Tibial nerve (tissue), 4 donors: Measurements from ENCODE around the gene TRPM8. TPM values are rescaled to one million over a fixed set of nuclear protein-coding genes. Genes with fewer than 3 reads are reported as not detected.

ENCODE experiments used
- DNase-seq, 2 donors: peaks; one replicate each; pipeline ENCODE4 v3.0.0-alpha.2; 2019; ENCODE audit warnings: low spot score in 2 of 2
- H3K27ac ChIP-seq, 4 donors: fragments of 200-600 bp; sonication (generic) in 3 of 4; one replicate each; pipeline ENCODE4 v1.5.1; 2017 to 2019; ENCODE audit warnings: mild to moderate bottlenecking in 1 of 4
- H3K27me3 ChIP-seq, 2 donors: fragments of 200-600 bp; sonication (generic) in 1 of 2; one replicate each; pipeline versions ENCODE4 v1.5.1 to v1.6.0; 2017 to 2019
- H3K36me3 ChIP-seq, 3 donors: fragments of 200-600 bp; sonication (generic); one replicate each; pipeline ENCODE4 v1.5.1; 2018 to 2019
- H3K4me1 ChIP-seq, 4 donors: fragments of 200-600 bp; sonication (generic) in 3 of 4; one replicate each; pipeline ENCODE4 v1.5.1; 2017 to 2019
- H3K4me3 ChIP-seq, 4 donors: fragments of 200-600 bp; sonication (generic) in 3 of 4; one replicate each; pipeline ENCODE4 v1.5.1; 2017 to 2019; ENCODE audit warnings: mild to moderate bottlenecking in 1 of 4, moderate library complexity in 1 of 4
- H3K9me3 ChIP-seq, 4 donors: fragments of 200-600 bp; sonication (generic) in 3 of 4; one replicate each; pipeline ENCODE4 v1.5.1; 2017 to 2019
- CTCF ChIP-seq, 5 experiments: fragments of 200-600 bp in 3 of 5; fragments of 450-650 bp in 2 of 5; sonication (generic) in 3 of 5; IDR thresholded peaks; one replicate each; pipeline ENCODE4 v1.5.1; 2016 to 2019; ENCODE audit warnings: antibody characterized with exemption in 5 of 5, mild to moderate bottlenecking in 3 of 5, moderate library complexity in 2 of 5
- EP300 ChIP-seq, 2 donors: sonication (generic); formaldehyde crosslinking; IDR thresholded peaks; one replicate each; pipeline ENCODE4 v1.6.1; 2017; ENCODE audit warnings: antibody characterized with exemption in 2 of 2, mild to moderate bottlenecking in 1 of 2
- POLR2A ChIP-seq, 2 donors: fragments of 450-650 bp; IDR thresholded peaks; one replicate each; pipeline ENCODE4 v1.6.1; 2017; ENCODE audit warnings: antibody characterized with exemption in 2 of 2, mild to moderate bottlenecking in 2 of 2, moderate library complexity in 2 of 2
- WGBS, 2 donors: methylation state at CpG; one replicate each; pipeline ENCODE4 v1.1.5; 2018; 5-methylcytosine and 5-hydroxymethylcytosine counted together
- total RNA-seq, 4 donors: library from RNA; depleted of rRNA; stranded (reverse); fragments of >200 nt; gene quantifications; one replicate each; pipeline ENCODE4 v1.1.0, GENCODE V29; 2016

Gene TRPM8
- total RNA-seq, 4 donors from 2014 or later = not detected

GRCh38 chr2:233915128-233915527, 2.0 kb upstream of the TRPM8 start:
- DNase-seq = no peak
- Histone ChIP-seq H3K9me3 (no peaks in the 10 kb centered on the region), H3K36me3 (no peaks in the 10 kb centered on the region), H3K27me3 (no peaks in the 10 kb centered on the region), H3K4me1 (no peaks in the 10 kb centered on the region), H3K27ac (no peak overlapping the region), H3K4me3 (no peak overlapping the region)
- 25 to 30% methylated on average over 2 of the region's 2 CpGs for WGBS, 2 donors
- no peak for TF ChIP-seq CTCF (IDR thresholded peaks at IDR 0.05)
- TF ChIP-seq POLR2A (IDR thresholded peaks at IDR 0.05) = no peak
- TF ChIP-seq EP300 (IDR thresholded peaks at IDR 0.05) = no peak

- Histone ChIP-seq H3K27me3 (no peaks in the 10 kb centered on the region), H3K27ac (no peak overlapping the region), H3K4me3 (no peak overlapping the region), H3K4me1 (no peaks in the 10 kb centered on the region), H3K36me3 (no peaks in the 10 kb centered on the region), H3K9me3 (no peaks in the 10 kb centered on the region)
- TF ChIP-seq EP300 (IDR thresholded peaks at IDR 0.05) (no peak), CTCF (IDR thresholded peaks at IDR 0.05) (no peak), POLR2A (IDR thresholded peaks at IDR 0.05) (no peak)
- DNase-seq = no peak
- 94 to 96% methylated on average over 1 of the region's 1 CpG for WGBS, 2 donors
These were observed 2.1 kb downstream of the TRPM8 start for GRCh38 chr2:233919319-233919718.

- Histone ChIP-seq H3K9me3 (no peaks in the 10 kb centered on the region), H3K27ac (no peak overlapping the region), H3K27me3 (no peaks in the 10 kb centered on the region), H3K36me3 (no peaks in the 10 kb centered on the region), H3K4me1 (no peaks in the 10 kb centered on the region), H3K4me3 (no peak overlapping the region)
- DNase-seq = no peak
- TF ChIP-seq POLR2A (IDR thresholded peaks at IDR 0.05) (no peak), EP300 (IDR thresholded peaks at IDR 0.05) (no peak), CTCF (IDR thresholded peaks at IDR 0.05) (no peak)
- 78 to 85% methylated on average over 3 of the region's 3 CpGs for WGBS, 2 donors
These were observed 2.8 kb downstream of the TRPM8 start for GRCh38 chr2:233919938-233920337.

GRCh38 chr2:233922471-233922870, 5.3 kb downstream of the TRPM8 start:
- no peak for TF ChIP-seq CTCF (IDR thresholded peaks at IDR 0.05)
- TF ChIP-seq POLR2A (IDR thresholded peaks at IDR 0.05) = no peak
- TF ChIP-seq EP300 (IDR thresholded peaks at IDR 0.05) = no peak
- Histone ChIP-seq H3K4me1 (no peaks in the 10 kb centered on the region), H3K27ac (no peak overlapping the region), H3K27me3 (no peaks in the 10 kb centered on the region), H3K36me3 (no peaks in the 10 kb centered on the region), H3K9me3 (no peaks in the 10 kb centered on the region), H3K4me3 (no peak overlapping the region)
- no peak for DNase-seq
- 24 to 26% methylated on average over 1 of the region's 1 CpG for WGBS, 2 donors

- no peak overlapping the region for H3K4me3 ChIP-seq
- TF ChIP-seq CTCF (IDR thresholded peaks at IDR 0.05) = no peak
- no peak for TF ChIP-seq POLR2A (IDR thresholded peaks at IDR 0.05)
- TF ChIP-seq EP300 (IDR thresholded peaks at IDR 0.05) = no peak
- H3K4me1 ChIP-seq = no peaks in the 10 kb centered on the region
- no peaks in the 10 kb centered on the region for H3K9me3 ChIP-seq
- DNase-seq = no peak
- no peak overlapping the region for H3K27ac ChIP-seq
- 63 to 70% methylated on average over 7 of the region's 7 CpGs for WGBS, 2 donors
- H3K36me3 ChIP-seq = no peaks in the 10 kb centered on the region
- H3K27me3 ChIP-seq = no peaks in the 10 kb centered on the region
These were observed 8.2 kb downstream of the TRPM8 start for GRCh38 chr2:233925402-233925801.
